Kidney glomerular epithelial cell (primary cell): ENCODE results near the gene ADRM1.

Experiments
- DNase-seq: peaks from one replicate; lab custom pipeline; 2025; lab: John Stamatoyannopoulos, UW

ADRM1 gene

GRCh38 chr20:62354811-62355341 is 52.1 kb downstream of the ADRM1 start:
- DNase-seq: no peak

GRCh38 chr20:62355516-62355877 is 52.7 kb downstream of the ADRM1 start:
- peak; percentile 77 for DNase-seq

GRCh38 chr20:62355878-62356588 is 53.2 kb downstream of the ADRM1 start:
- DNase-seq: peak; percentile 77

GRCh38 chr20:62356589-62357186 is 53.9 kb downstream of the ADRM1 start:
- no peak for DNase-seq

GRCh38 chr20:62357187-62357667 is 54.4 kb downstream of the ADRM1 start:
- peak; percentile 52 for DNase-seq

- no peak for DNase-seq
These were observed 54.9 kb downstream of the ADRM1 start for GRCh38 chr20:62357681-62358080.
